ENCODE results near the gene TLCD3A.

DNA sequence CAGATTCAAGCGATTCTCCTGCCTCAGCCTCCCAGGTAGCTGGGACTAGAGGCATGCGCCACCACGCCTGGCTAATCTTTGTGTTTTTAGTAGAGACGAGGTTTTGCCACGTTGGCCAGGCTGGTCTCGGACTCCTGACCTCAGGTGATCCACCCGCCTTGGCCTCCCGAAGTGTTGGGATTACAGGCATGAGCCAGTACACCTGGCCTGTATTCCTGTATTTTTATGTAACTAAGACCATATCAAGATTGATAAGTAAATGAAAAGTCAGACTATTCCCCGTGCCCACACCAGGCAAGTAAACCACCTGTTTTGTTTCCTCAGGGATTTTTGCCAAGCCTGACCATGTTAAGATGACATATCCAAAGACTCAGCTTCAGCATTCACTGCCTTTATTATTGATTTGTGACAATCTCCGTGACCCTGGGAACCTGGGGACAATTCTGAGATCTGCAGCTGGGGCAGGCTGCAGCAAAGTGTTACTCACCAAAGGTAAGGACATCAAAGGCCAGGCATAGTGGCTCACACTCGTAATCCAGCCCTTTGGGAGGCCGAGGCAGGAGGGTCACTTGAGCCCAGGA lies 55.3 kb downstream of the TLCD3A start:
- TF ChIP-seq, protein P1, sequence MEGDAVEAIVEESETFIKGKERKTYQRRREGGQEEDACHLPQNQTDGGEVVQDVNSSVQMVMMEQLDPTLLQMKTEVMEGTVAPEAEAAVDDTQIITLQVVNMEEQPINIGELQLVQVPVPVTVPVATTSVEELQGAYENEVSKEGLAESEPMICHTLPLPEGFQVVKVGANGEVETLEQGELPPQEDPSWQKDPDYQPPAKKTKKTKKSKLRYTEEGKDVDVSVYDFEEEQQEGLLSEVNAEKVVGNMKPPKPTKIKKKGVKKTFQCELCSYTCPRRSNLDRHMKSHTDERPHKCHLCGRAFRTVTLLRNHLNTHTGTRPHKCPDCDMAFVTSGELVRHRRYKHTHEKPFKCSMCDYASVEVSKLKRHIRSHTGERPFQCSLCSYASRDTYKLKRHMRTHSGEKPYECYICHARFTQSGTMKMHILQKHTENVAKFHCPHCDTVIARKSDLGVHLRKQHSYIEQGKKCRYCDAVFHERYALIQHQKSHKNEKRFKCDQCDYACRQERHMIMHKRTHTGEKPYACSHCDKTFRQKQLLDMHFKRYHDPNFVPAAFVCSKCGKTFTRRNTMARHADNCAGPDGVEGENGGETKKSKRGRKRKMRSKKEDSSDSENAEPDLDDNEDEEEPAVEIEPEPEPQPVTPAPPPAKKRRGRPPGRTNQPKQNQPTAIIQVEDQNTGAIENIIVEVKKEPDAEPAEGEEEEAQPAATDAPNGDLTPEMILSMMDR (IDR thresholded peaks at IDR 0.05): no peak
- no peak for TF ChIP-seq ZFX (IDR thresholded peaks at IDR 0.05; ENCODE audit: borderline replicate concordance)
